SK-N-SH treated with all-trans-retinoic acid at 6 μM for 48 hours (cell line): ENCODE results near the gene RXFP4.

Experiments used
- ARNTL ChIP-seq: fragments of 450-650 bp; formaldehyde crosslinking; IDR thresholded peaks from 2 replicates; pipeline ENCODE4 v1.5.0; 2020; ENCODE audit warnings: low read depth, mild to moderate bottlenecking, moderate library complexity, borderline replicate concordance
- ZNF70 ChIP-seq: fragments of 450-650 bp; formaldehyde crosslinking; IDR thresholded peaks from 2 replicates; pipeline ENCODE4 v1.5.0; 2020; ENCODE audit warnings: mild to moderate bottlenecking, moderate library complexity
- TF ChIP-seq, protein P1 (sequence below): fragments of 250-450 bp; sonication (Bioruptor Pico); IDR thresholded peaks from 2 replicates; pipeline ENCODE4 v1.8.0; 2020; ENCODE audit warnings: mild to moderate bottlenecking, moderate library complexity, borderline replicate concordance

DNA sequence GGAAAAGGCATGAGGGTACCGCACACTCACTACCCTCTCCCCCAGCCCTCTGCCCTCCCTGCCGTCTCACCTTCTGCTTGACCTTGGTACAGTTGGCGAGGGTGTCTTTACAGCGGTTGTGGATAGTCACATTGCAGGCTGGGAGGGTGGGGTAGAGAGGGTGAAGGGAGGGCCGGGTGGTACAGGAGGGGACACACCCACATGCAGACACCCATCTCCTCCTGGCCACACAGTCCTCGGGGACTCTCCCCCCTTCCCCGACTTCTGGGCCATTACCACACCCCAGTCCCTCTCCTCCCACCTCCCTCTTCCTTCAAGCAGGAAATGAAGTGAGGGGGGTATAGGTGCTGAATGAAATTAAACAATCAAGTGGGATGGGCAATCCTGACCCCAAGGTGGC is 25.3 kb downstream of the RXFP4 start:
- TF ChIP-seq, protein P1, sequence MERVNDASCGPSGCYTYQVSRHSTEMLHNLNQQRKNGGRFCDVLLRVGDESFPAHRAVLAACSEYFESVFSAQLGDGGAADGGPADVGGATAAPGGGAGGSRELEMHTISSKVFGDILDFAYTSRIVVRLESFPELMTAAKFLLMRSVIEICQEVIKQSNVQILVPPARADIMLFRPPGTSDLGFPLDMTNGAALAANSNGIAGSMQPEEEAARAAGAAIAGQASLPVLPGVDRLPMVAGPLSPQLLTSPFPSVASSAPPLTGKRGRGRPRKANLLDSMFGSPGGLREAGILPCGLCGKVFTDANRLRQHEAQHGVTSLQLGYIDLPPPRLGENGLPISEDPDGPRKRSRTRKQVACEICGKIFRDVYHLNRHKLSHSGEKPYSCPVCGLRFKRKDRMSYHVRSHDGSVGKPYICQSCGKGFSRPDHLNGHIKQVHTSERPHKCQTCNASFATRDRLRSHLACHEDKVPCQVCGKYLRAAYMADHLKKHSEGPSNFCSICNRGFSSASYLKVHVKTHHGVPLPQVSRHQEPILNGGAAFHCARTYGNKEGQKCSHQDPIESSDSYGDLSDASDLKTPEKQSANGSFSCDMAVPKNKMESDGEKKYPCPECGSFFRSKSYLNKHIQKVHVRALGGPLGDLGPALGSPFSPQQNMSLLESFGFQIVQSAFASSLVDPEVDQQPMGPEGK (CRISPR knock-in tag), result no peak
- TF ChIP-seq ARNTL, result no peak
- no peak for TF ChIP-seq ZNF70 (CRISPR knock-in tag)
